ENCODE results near the gene SPAG16. TPM values are rescaled to one million over a fixed set of nuclear protein-coding genes. Genes with fewer than 3 reads are reported as not detected.

SPAG16 gene
- total RNA-seq, 1 donor from 2014 or later = 38.6 TPM

DNA sequence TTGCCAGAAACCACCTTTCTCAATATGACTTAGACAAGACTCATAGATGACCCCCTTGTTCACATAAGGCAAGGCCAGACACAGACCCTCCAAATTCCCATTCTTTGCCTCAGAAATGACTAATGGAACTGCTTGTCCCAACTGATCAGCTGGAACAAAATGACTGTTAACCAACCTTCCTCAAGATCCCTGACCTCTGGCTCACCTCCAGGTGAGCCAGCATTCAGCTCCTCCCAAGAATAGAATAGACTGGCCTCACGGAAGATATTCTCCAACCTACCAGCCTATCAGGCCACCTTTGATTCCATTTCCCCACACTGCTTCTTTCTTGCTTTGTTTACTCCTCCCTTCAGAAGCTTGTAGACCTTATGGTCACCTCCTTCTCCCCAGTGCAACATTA lies 930.8 kb downstream of the SPAG16 start:
- Histone ChIP-seq H3K9me3 (ENCODE audit: control insufficient read depth in 3 of 3, low read length in 3 of 3) (no peaks in the 10 kb centered on the region), H3K4me1 (ENCODE audit: control insufficient read depth in 3 of 3, insufficient read depth in 3 of 3, low read length in 3 of 3) (no peaks in the 10 kb centered on the region), H3K36me3 (ENCODE audit: control insufficient read depth in 3 of 3, insufficient read depth in 3 of 3, low read length in 3 of 3) (no peaks in the 10 kb centered on the region), H3K4me3 (ENCODE audit: low read length in 3 of 3) (no peak overlapping the region), H3K27me3 (ENCODE audit: control insufficient read depth in 3 of 3, insufficient read depth in 3 of 3, low read length in 3 of 3) (no peaks in the 10 kb centered on the region), H3K9ac (ENCODE audit: low read depth in 1 of 3, low read length in 3 of 3) (no peak overlapping the region), H3K27ac (ENCODE audit: low read depth, low read length) (no peak overlapping the region)

- H3K9me3 ChIP-seq (ENCODE audit: control insufficient read depth in 3 of 3, low read length in 3 of 3) = no peaks in the 10 kb centered on the region
- H3K4me3 ChIP-seq (ENCODE audit: low read length in 3 of 3) = no peak overlapping the region
- H3K27ac ChIP-seq (ENCODE audit: low read depth, low read length) = no peak overlapping the region
- no peaks in the 10 kb centered on the region for H3K36me3 ChIP-seq (ENCODE audit: control insufficient read depth in 3 of 3, insufficient read depth in 3 of 3, low read length in 3 of 3)
- no peak overlapping the region for H3K9ac ChIP-seq (ENCODE audit: low read depth in 1 of 3, low read length in 3 of 3)
- H3K4me1 ChIP-seq (ENCODE audit: control insufficient read depth in 3 of 3, insufficient read depth in 3 of 3, low read length in 3 of 3) = no peaks in the 10 kb centered on the region
- H3K27me3 ChIP-seq (ENCODE audit: control insufficient read depth in 3 of 3, insufficient read depth in 3 of 3, low read length in 3 of 3) = no peaks in the 10 kb centered on the region
Measured at GRCh38 chr2:214217136-214217535, 932.9 kb downstream of the SPAG16 start.

- Histone ChIP-seq H3K27ac (ENCODE audit: low read depth, low read length) (no peak overlapping the region), H3K27me3 (ENCODE audit: control insufficient read depth in 3 of 3, insufficient read depth in 3 of 3, low read length in 3 of 3) (no peaks in the 10 kb centered on the region), H3K9ac (ENCODE audit: low read depth in 1 of 3, low read length in 3 of 3) (no peak overlapping the region)
Measured at GRCh38 chr2:214217599-214217998, 933.3 kb downstream of the SPAG16 start.

GRCh38 chr2:214220251-214220650 lies 936.0 kb downstream of the SPAG16 start:
- no peak overlapping the region for H3K4me3 ChIP-seq (ENCODE audit: low read length in 3 of 3)
- no peaks in the 10 kb centered on the region for H3K9me3 ChIP-seq (ENCODE audit: control insufficient read depth in 3 of 3, low read length in 3 of 3)
- H3K36me3 ChIP-seq (ENCODE audit: control insufficient read depth in 3 of 3, insufficient read depth in 3 of 3, low read length in 3 of 3) = no peaks in the 10 kb centered on the region
- no peak overlapping the region for H3K9ac ChIP-seq (ENCODE audit: low read depth in 1 of 3, low read length in 3 of 3)
- H3K27ac ChIP-seq (ENCODE audit: low read depth, low read length) = no peak overlapping the region
- H3K27me3 ChIP-seq (ENCODE audit: control insufficient read depth in 3 of 3, insufficient read depth in 3 of 3, low read length in 3 of 3) = no peaks in the 10 kb centered on the region
- no peaks in the 10 kb centered on the region for H3K4me1 ChIP-seq (ENCODE audit: control insufficient read depth in 3 of 3, insufficient read depth in 3 of 3, low read length in 3 of 3)

More at GRCh38 chr2:214217599-214217998, 933.3 kb downstream of the SPAG16 start:
- Histone ChIP-seq H3K4me1 (ENCODE audit: control insufficient read depth in 3 of 3, insufficient read depth in 3 of 3, low read length in 3 of 3) (no peaks in the 10 kb centered on the region), H3K36me3 (ENCODE audit: control insufficient read depth in 3 of 3, insufficient read depth in 3 of 3, low read length in 3 of 3) (no peaks in the 10 kb centered on the region), H3K9me3 (ENCODE audit: control insufficient read depth in 3 of 3, low read length in 3 of 3) (no peaks in the 10 kb centered on the region), H3K4me3 (ENCODE audit: low read length in 3 of 3) (no peak overlapping the region)

DNA sequence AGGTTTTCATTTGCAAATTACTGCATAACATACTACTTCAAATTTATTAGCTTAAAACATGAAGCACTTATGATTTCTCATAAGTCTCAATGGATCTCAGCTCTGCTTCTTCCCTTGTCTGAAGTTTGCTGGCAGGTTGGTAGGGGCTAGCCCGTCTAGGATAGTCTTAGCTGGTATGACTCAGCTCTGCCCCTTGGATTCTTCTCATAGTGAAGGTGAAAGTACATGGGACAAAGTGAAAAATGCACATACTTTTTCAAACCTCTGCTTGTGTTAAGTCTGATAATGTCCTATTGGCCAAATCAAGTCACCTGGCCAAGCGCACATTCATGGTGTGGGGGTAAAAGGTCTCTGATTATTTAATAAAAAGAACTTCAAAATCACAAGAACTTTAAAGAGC lies 941.8 kb downstream of the SPAG16 start:
- Histone ChIP-seq H3K27ac (ENCODE audit: low read depth, low read length) (no peak overlapping the region), H3K4me1 (ENCODE audit: control insufficient read depth in 3 of 3, insufficient read depth in 3 of 3, low read length in 3 of 3) (no peaks in the 10 kb centered on the region)

DNA sequence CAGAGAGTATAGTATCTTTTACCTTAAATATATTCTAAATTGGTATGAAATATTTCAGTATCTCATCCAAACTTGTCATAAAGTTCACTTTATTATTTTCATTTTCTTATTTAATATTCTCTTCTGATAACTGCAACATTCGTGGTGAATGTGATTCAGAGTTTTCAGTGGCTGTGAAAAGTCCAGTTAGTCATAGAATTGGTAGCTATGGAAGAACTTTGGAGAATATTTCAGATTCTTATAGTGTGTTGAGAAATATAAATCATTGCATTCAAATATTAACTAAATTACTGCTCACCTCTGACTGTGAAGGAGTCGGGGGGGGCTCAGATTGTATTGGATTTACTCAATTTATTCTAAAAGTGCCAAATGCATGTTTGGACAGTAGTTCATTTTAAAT lies 948.0 kb downstream of the SPAG16 start:
- no peak overlapping the region for H3K27ac ChIP-seq (ENCODE audit: low read depth, low read length)
- no peaks in the 10 kb centered on the region for H3K27me3 ChIP-seq (ENCODE audit: control insufficient read depth in 3 of 3, insufficient read depth in 3 of 3, low read length in 3 of 3)
- no peaks in the 10 kb centered on the region for H3K9me3 ChIP-seq (ENCODE audit: control insufficient read depth in 3 of 3, low read length in 3 of 3)
- no peak overlapping the region for H3K4me3 ChIP-seq (ENCODE audit: low read length in 3 of 3)
- no peaks in the 10 kb centered on the region for H3K4me1 ChIP-seq (ENCODE audit: control insufficient read depth in 3 of 3, insufficient read depth in 3 of 3, low read length in 3 of 3)
- no peak overlapping the region for H3K9ac ChIP-seq (ENCODE audit: low read depth in 1 of 3, low read length in 3 of 3)
- H3K36me3 ChIP-seq (ENCODE audit: control insufficient read depth in 3 of 3, insufficient read depth in 3 of 3, low read length in 3 of 3) = no peaks in the 10 kb centered on the region

More for the DNA sequence above, 941.8 kb downstream of the SPAG16 start:
- no peaks in the 10 kb centered on the region for H3K27me3 ChIP-seq (ENCODE audit: control insufficient read depth in 3 of 3, insufficient read depth in 3 of 3, low read length in 3 of 3)
- no peak overlapping the region for H3K9ac ChIP-seq (ENCODE audit: low read depth in 1 of 3, low read length in 3 of 3)
- H3K36me3 ChIP-seq (ENCODE audit: control insufficient read depth in 3 of 3, insufficient read depth in 3 of 3, low read length in 3 of 3) = no peaks in the 10 kb centered on the region
- no peak overlapping the region for H3K4me3 ChIP-seq (ENCODE audit: low read length in 3 of 3)
- H3K9me3 ChIP-seq (ENCODE audit: control insufficient read depth in 3 of 3, low read length in 3 of 3) = no peaks in the 10 kb centered on the region

DNA sequence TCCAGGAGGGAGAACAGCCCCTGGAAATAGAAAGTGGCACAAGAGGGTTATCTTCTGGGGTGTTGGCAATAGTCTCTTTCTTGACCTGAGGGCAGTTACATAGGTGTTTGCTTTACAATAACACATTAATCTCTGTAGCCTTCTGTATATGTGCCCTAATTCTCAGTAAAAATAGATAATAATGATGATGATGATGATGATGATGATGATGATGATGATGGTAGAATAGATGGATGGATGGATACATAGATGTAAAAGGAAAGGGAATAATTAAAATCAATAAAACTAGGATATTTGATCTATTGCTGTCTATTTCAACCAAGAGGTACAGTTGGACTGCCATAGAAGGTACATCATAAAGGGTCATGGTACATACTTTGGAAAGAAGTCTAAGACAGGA lies 948.9 kb downstream of the SPAG16 start:
- Histone ChIP-seq H3K27me3 (ENCODE audit: control insufficient read depth in 3 of 3, insufficient read depth in 3 of 3, low read length in 3 of 3) (no peaks in the 10 kb centered on the region), H3K9ac (ENCODE audit: low read depth in 1 of 3, low read length in 3 of 3) (no peak overlapping the region), H3K4me1 (ENCODE audit: control insufficient read depth in 3 of 3, insufficient read depth in 3 of 3, low read length in 3 of 3) (no peaks in the 10 kb centered on the region), H3K4me3 (ENCODE audit: low read length in 3 of 3) (no peak overlapping the region), H3K27ac (ENCODE audit: low read depth, low read length) (no peak overlapping the region), H3K36me3 (ENCODE audit: control insufficient read depth in 3 of 3, insufficient read depth in 3 of 3, low read length in 3 of 3) (no peaks in the 10 kb centered on the region), H3K9me3 (ENCODE audit: control insufficient read depth in 3 of 3, low read length in 3 of 3) (no peaks in the 10 kb centered on the region)

GRCh38 chr2:214242797-214243196 lies 958.5 kb downstream of the SPAG16 start:
- Histone ChIP-seq H3K4me3 (ENCODE audit: low read length in 3 of 3) (no peak overlapping the region), H3K9ac (ENCODE audit: low read depth in 1 of 3, low read length in 3 of 3) (no peak overlapping the region), H3K27me3 (ENCODE audit: control insufficient read depth in 3 of 3, insufficient read depth in 3 of 3, low read length in 3 of 3) (no peaks in the 10 kb centered on the region), H3K4me1 (ENCODE audit: control insufficient read depth in 3 of 3, insufficient read depth in 3 of 3, low read length in 3 of 3) (no peaks in the 10 kb centered on the region), H3K27ac (ENCODE audit: low read depth, low read length) (no peak overlapping the region), H3K9me3 (ENCODE audit: control insufficient read depth in 3 of 3, low read length in 3 of 3) (no peaks in the 10 kb centered on the region), H3K36me3 (ENCODE audit: control insufficient read depth in 3 of 3, insufficient read depth in 3 of 3, low read length in 3 of 3) (no peaks in the 10 kb centered on the region)

DNA sequence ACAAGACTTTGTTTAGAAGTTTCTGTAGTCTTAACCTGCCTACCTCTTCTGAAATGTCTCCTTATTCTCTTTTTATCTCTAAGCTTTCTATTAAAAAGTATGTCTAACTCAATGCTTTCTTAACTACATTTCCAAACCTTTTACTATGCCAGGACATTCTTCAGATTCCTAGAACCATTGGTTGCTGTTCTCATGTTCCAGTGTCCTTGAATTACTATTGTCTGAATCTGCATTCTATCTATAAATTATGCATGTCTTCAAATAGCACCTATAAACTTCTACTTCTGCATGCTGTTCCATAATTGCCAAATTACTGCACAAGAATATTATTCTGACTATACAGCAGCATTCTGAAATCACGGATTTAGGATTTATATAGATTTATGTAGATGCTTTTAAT lies 960.6 kb downstream of the SPAG16 start:
- H3K4me3 ChIP-seq (ENCODE audit: low read length in 3 of 3) = no peak overlapping the region

GRCh38 chr2:214246417-214246816 lies 962.2 kb downstream of the SPAG16 start:
- H3K9me3 ChIP-seq (ENCODE audit: control insufficient read depth in 3 of 3, low read length in 3 of 3) = no peaks in the 10 kb centered on the region
- no peak overlapping the region for H3K9ac ChIP-seq (ENCODE audit: low read depth in 1 of 3, low read length in 3 of 3)
- H3K27me3 ChIP-seq (ENCODE audit: control insufficient read depth in 3 of 3, insufficient read depth in 3 of 3, low read length in 3 of 3) = no peaks in the 10 kb centered on the region
- H3K4me1 ChIP-seq (ENCODE audit: control insufficient read depth in 3 of 3, insufficient read depth in 3 of 3, low read length in 3 of 3) = no peaks in the 10 kb centered on the region
- no peak overlapping the region for H3K27ac ChIP-seq (ENCODE audit: low read depth, low read length)
- no peaks in the 10 kb centered on the region for H3K36me3 ChIP-seq (ENCODE audit: control insufficient read depth in 3 of 3, insufficient read depth in 3 of 3, low read length in 3 of 3)
- H3K4me3 ChIP-seq (ENCODE audit: low read length in 3 of 3) = no peak overlapping the region

More for the DNA sequence above, 960.6 kb downstream of the SPAG16 start:
- H3K9ac ChIP-seq (ENCODE audit: low read depth in 1 of 3, low read length in 3 of 3) = no peak overlapping the region
- no peaks in the 10 kb centered on the region for H3K4me1 ChIP-seq (ENCODE audit: control insufficient read depth in 3 of 3, insufficient read depth in 3 of 3, low read length in 3 of 3)
- no peaks in the 10 kb centered on the region for H3K9me3 ChIP-seq (ENCODE audit: control insufficient read depth in 3 of 3, low read length in 3 of 3)
- H3K36me3 ChIP-seq (ENCODE audit: control insufficient read depth in 3 of 3, insufficient read depth in 3 of 3, low read length in 3 of 3) = no peaks in the 10 kb centered on the region
- H3K27ac ChIP-seq (ENCODE audit: low read depth, low read length) = no peak overlapping the region
- H3K27me3 ChIP-seq (ENCODE audit: control insufficient read depth in 3 of 3, insufficient read depth in 3 of 3, low read length in 3 of 3) = no peaks in the 10 kb centered on the region

- Histone ChIP-seq H3K36me3 (ENCODE audit: control insufficient read depth in 3 of 3, insufficient read depth in 3 of 3, low read length in 3 of 3) (no peaks in the 10 kb centered on the region), H3K27ac (ENCODE audit: low read depth, low read length) (no peak overlapping the region), H3K4me1 (ENCODE audit: control insufficient read depth in 3 of 3, insufficient read depth in 3 of 3, low read length in 3 of 3) (no peaks in the 10 kb centered on the region), H3K9me3 (ENCODE audit: control insufficient read depth in 3 of 3, low read length in 3 of 3) (no peaks in the 10 kb centered on the region), H3K4me3 (ENCODE audit: low read length in 3 of 3) (no peak overlapping the region), H3K9ac (ENCODE audit: low read depth in 1 of 3, low read length in 3 of 3) (no peak overlapping the region), H3K27me3 (ENCODE audit: control insufficient read depth in 3 of 3, insufficient read depth in 3 of 3, low read length in 3 of 3) (no peaks in the 10 kb centered on the region)
Measured at GRCh38 chr2:214247531-214247930, 963.3 kb downstream of the SPAG16 start.

All from skeletal muscle tissue (tissue), 4 donors.